ENCODE measurements around the gene HOXD1.

HOXD1 gene

GRCh38 chr2:176167398-176167797 lies 21.1 kb upstream of the HOXD1 start:
- no peak for DNase-seq

DNA sequence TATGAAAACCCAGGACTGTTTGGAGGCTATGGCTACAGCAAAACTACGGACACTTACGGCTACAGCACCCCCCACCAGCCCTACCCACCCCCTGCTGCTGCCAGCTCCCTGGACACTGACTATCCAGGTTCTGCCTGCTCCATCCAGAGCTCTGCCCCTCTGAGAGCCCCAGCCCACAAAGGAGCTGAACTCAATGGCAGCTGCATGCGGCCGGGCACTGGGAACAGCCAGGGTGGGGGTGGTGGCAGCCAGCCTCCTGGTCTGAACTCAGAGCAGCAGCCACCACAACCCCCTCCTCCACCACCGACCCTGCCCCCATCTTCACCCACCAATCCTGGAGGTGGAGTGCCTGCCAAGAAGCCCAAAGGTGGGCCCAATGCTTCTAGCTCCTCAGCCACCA lies 19.3 kb upstream of the HOXD1 start:
- no peak for DNase-seq

DNA sequence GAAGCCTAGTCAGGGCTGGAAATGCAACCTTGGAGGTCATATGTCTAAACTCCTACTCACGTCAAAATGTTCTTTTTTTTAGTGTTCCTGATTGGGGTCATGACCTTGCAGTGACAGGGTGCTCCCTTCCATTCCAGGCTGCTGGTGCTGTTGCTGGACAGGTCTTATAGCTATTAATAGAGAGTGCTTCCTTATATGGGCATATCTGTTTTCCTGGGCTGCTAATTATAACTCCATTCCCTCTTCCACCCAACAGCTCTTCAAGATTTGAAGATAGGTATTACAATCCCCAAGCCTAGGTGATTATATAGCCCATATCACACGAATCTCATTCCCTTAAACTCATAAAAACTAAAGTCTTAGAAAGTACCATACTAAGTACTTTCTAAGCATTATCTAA lies 18.8 kb upstream of the HOXD1 start:
- no peak for DNase-seq

- DNase-seq, result no peak
Observed at GRCh38 chr2:176170602-176171305, 17.7 kb upstream of the HOXD1 start.

GRCh38 chr2:176171351-176172006 lies 17.0 kb upstream of the HOXD1 start:
- no peak for DNase-seq

DNA sequence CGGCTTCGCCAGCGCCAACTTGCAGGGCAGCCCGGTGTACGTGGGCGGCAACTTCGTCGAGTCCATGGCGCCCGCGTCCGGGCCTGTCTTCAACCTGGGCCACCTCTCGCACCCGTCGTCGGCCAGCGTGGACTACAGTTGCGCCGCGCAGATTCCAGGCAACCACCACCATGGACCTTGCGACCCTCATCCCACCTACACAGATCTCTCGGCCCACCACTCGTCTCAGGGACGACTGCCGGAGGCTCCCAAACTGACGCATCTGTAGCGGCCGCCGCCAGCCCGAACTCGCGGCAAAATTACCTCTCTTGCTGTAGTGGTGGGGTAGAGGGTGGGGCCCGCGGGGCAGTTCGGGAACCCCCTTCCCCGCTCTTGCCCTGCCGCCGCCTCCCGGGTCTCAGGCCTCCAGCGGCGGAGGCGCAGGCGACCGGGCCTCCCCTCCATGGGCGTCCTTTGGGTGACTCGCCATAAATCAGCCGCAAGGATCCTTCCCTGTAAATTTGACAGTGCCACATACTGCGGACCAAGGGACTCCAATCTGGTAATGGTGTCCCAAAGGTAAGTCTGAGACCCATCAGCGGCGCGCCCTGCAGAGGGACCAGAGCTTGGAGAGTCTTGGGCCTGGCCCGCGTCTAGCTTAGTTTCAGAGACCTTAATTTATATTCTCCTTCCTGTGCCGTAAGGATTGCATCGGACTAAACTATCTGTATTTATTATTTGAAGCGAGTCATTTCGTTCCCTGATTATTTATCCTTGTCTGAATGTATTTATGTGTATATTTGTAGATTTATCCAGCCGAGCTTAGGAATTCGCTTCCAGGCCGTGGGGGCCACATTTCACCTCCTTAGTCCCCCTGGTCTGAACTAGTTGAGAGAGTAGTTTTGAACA lies 16.2 kb upstream of the HOXD1 start:
- DNase-seq, result no peak

- DNase-seq, result no peak
Observed at GRCh38 chr2:176172895-176173566, 15.4 kb upstream of the HOXD1 start.

GRCh38 chr2:176173567-176174381 lies 14.7 kb upstream of the HOXD1 start:
- DNase-seq, result no peak

DNA sequence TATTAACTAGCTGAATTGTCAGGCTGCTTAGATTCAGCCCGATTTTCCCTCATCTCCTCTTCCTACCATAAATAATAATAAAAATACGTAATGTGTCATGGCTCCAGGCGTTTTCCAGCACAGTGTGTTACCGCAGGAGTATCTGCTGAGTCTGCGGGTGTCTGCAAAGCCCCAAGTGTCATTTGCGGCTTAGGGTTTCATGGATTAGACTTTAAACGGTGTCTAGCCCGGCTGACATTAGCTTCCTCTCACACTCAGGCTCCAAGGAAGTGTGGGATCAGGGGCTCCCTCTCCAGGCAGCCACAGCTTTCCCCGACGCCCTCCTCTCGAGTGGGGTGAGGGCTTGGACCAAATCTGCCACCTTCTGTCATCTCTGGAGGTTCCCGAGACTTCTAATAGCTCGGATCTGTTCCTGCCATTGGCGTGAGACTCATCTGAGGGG lies 14.1 kb upstream of the HOXD1 start:
- DNase-seq, result no peak

- DNase-seq, result no peak
Observed at GRCh38 chr2:176174824-176175708, 13.4 kb upstream of the HOXD1 start.

DNA sequence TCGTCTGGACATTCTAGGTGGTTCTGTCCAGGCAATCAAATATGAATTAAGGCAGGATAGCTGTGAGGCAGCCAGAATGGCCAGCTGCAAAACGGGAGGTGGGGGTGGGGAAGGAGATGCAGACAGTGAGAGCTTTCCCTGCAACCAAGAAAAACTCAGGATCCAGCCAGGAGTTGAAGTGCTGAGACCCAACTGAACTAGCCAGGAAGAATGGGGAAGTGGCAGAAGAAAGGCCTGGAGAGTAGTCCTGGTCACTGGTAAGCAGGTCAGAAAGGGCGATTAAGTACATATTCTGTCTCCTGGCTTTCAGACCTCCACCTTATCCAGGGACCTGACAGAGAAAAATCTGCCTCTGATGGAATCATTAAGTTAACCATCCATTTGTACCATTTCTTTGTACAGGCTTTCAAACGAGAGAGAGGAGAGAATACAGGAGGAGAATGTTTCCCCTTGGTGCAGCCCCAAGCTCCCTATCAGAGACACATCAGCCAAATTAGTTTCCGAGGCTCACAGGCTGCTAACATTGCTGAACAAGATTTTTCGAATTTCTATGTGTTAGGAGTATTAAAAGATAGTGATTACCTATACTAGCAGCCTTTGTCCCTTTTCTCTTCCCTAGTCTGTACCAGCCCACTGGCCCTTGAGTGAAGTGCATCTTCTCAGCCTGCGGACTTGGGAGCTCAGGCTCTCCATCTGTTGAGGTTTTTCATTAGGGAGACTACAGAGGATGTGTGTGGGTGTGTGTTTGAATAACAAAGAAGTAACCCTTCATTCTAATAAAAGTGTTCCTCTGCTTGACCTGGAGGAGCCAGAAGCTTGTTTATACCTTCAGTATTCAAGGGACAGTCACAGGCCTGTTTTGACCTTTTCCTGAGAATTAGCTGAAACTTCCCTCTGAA lies 12.5 kb upstream of the HOXD1 start:
- DNase-seq, result no peak

- no peak for DNase-seq
Observed at GRCh38 chr2:176177580-176178037, 10.9 kb upstream of the HOXD1 start.

- DNase-seq, result no peak
Observed at GRCh38 chr2:176178038-176178756, 10.3 kb upstream of the HOXD1 start.

- DNase-seq, result no peak
Observed at GRCh38 chr2:176178757-176179295, 9.6 kb upstream of the HOXD1 start.

DNA sequence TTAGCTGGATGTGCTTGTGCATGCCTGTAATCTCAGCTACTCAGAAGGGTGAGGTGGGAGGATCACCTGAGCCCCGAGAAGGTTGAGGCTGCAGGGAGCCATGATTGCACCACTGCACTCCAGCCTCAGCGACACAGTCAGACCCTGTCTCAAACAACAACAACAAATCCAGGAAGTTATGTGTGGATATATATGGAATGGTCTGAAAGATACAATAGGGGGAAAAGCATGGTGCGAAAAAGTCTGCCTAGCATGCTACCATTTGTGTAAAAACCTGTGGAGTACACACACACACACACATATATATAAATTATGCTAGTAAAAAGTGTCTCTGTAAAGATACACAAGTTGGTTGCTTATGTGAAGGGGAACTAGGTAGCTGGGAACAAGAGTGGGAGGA lies 6.9 kb upstream of the HOXD1 start:
- DNase-seq, result no peak

DNA sequence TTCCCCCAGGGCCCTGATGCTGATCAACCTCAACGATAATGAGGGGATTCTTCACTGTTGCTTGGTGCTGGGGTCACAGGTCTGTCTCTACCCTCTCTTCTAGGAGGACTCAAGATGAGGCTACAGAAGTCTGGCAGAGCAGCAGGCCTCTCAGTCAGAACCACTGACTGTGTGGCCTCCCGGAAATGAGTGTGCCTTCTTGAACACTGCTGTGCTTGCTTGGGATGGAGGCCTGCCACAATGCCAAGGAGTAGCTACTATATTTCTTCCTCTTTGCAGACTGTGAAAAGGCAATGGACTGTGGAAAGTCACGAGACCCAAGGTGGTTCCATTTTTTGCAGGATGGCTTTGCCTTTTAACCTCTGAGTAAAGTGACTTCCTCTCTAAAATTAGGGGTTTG lies 5.8 kb upstream of the HOXD1 start:
- no peak for DNase-seq

- no peak for DNase-seq
Observed at GRCh38 chr2:176184749-176185148, 3.7 kb upstream of the HOXD1 start.

- no peak for DNase-seq
Observed at GRCh38 chr2:176186024-176186423, 2.4 kb upstream of the HOXD1 start.

Data from hematopoietic multipotent progenitor cell treated with erythropoietin and hydrocortisone succinate and interleukin-3 and kit ligand, for 6 days (in vitro differentiated cells).